NB4 (cell line): Measurements from ENCODE around the gene PDLIM5.
"Not testable (repeated sequence)": the region's sequence is repeated elsewhere in the genome, so short reads cannot be mapped to it uniquely, and the experiment has no call there.

Experiments
- POLR2A ChIP-seq: IDR thresholded peaks from 2 replicates; pipeline ENCODE4 v1.6.1; 2011; ENCODE audit warnings: mild to moderate bottlenecking; ENCODE audit not compliant: insufficient read length; ENCODE audit errors: extremely low read depth
- TF ChIP-seq, protein P1 (sequence below): IDR thresholded peaks from one replicate; pipeline ENCODE4 v1.5.1; 2012; ENCODE audit warnings: low read depth, low read length

DNA sequence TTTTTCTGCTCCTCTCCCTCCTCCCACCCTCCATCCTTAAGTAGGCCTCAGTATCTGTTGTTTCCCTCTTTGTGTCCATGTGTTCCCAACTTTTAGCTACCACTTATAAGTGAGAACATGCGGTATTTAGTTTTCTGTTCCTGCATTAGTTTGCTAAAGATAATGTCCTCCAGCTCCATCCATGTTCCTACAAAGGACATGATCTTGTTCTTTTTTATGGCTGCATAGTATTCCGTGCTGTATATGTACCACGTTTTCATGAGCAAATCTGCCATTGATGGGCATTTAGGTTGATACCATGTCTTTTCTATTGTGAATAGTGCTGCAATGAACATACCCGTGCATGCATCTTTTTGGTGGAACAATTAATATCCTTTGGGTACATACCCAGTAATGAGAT lies 49.3 kb upstream of the PDLIM5 start:
- TF ChIP-seq, protein P1, sequence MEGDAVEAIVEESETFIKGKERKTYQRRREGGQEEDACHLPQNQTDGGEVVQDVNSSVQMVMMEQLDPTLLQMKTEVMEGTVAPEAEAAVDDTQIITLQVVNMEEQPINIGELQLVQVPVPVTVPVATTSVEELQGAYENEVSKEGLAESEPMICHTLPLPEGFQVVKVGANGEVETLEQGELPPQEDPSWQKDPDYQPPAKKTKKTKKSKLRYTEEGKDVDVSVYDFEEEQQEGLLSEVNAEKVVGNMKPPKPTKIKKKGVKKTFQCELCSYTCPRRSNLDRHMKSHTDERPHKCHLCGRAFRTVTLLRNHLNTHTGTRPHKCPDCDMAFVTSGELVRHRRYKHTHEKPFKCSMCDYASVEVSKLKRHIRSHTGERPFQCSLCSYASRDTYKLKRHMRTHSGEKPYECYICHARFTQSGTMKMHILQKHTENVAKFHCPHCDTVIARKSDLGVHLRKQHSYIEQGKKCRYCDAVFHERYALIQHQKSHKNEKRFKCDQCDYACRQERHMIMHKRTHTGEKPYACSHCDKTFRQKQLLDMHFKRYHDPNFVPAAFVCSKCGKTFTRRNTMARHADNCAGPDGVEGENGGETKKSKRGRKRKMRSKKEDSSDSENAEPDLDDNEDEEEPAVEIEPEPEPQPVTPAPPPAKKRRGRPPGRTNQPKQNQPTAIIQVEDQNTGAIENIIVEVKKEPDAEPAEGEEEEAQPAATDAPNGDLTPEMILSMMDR = not testable (repeated sequence)
- not testable (repeated sequence) for TF ChIP-seq POLR2A
